Fibroblast of skin of scalp (primary cell): Measurements from ENCODE around the gene TNNI3. TPM values are rescaled to one million over a fixed set of nuclear protein-coding genes. Genes with fewer than 3 reads are reported as not detected.
A peak's percentile ranks its signal among the peaks of the same experiment; 100 is the strongest.
"Not testable (repeated sequence)": the region's sequence is repeated elsewhere in the genome, so short reads cannot be mapped to it uniquely, and the experiment has no call there.

Experiments
- DNase-seq: peaks from one replicate; pipeline ENCODE4 v3.0.0-alpha.2; 2013
- polyA plus RNA-seq, 2 experiments: library from polyadenylated mRNA; unstranded; fragments of 120-200 nt; gene quantifications; one replicate each; pipeline ENCODE4 v1.2.1, GENCODE V29; 2013; ENCODE audit not compliant: insufficient read length in 2 of 2

TNNI3 gene
- not detected for polyA plus RNA-seq (2013, experiment 1 of 2; ENCODE audit: insufficient read length)
- not detected for polyA plus RNA-seq (2013, experiment 2 of 2; ENCODE audit: insufficient read length)

GRCh38 chr19:55157064-55157908 lies at the start of gene TNNI3:
TNNI3 (minus strand) TSS chr19:55157732; CDS start chr19:55157589, 143 bp downstream.
- DNase-seq, result no peak

- DNase-seq, result peak; percentile 89
Observed at GRCh38 chr19:55206664-55207500, 49.4 kb upstream of the TNNI3 start.

- not testable (repeated sequence) for DNase-seq
Observed at GRCh38 chr19:55202199-55202598, 44.7 kb upstream of the TNNI3 start.

DNA sequence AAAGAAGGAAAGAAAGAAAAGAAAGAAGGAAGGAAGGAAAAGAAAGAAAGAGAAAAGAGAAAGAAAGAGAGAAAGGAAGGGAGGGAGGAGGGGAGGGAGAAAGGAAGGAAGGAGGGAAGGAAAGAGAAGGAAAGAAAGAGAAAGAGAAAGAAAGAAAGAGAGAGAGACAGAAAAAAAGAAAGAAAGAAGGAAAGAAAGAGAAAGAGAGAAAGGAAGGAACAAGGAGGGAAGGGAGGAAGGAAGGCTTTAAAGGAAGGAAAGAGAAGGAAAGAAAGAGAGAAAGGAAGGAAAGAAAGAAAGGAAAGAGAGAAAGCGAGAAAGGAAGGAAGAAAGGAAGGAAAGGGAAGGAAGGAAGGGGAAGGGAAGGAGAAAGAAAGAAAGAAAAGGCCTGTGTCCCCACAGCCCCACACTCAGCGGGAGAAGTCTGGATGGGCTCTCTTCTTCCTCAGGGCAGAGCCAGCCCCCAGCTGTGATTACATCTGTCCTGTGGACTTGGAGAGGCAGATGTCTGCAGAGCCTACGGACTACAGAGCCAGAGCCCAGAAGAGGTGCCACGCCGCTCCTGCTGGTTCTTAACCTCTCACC lies 42.2 kb upstream of the TNNI3 start:
- no peak for DNase-seq

GRCh38 chr19:55198651-55199050 lies 41.1 kb upstream of the TNNI3 start:
- no peak for DNase-seq

DNA sequence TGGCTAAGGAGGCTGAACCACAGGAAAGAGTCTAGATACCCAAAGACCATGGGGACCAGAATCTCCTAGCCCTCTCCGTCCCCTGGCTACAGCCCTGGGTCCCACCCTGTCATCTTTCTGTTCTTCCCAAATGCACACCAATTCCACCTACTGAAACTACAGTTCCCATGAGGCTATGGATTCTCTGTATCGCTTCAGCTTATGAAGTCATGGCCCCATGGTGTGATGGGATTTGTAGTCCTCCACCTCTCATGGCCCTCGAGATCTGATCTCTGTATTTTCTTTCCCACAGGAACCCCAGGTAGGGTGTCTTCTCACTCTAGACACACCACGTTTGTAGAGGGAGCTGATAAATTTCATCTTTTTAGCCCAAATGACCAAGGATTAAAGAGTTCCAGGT lies 40.0 kb upstream of the TNNI3 start:
- DNase-seq, result no peak

- DNase-seq, result no peak
Observed at GRCh38 chr19:55196803-55197202, 39.3 kb upstream of the TNNI3 start.

GRCh38 chr19:55193481-55193880 lies 35.9 kb upstream of the TNNI3 start:
- DNase-seq, result no peak

DNA sequence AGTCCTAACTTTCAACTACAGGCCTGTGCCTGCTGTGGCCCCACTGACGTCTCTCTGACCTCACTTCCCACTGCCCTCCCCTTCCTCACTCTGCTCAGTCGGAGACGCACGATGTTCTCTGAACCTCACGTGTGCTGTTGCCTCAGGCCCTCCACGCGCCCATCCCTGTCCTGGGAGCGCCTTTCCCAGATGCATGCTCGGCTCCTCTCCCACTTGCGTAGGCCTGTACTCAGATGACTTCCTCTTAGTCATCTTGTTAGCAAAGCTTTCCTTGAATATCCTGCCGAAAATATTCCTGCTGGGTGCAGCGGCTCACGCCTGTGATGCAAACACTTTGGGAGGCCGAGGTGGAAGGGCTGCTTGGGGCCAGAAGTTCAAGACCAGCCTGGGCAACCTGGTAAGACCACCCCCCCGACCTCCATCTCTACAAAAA lies 31.9 kb upstream of the TNNI3 start:
- peak; percentile 70 for DNase-seq

DNA sequence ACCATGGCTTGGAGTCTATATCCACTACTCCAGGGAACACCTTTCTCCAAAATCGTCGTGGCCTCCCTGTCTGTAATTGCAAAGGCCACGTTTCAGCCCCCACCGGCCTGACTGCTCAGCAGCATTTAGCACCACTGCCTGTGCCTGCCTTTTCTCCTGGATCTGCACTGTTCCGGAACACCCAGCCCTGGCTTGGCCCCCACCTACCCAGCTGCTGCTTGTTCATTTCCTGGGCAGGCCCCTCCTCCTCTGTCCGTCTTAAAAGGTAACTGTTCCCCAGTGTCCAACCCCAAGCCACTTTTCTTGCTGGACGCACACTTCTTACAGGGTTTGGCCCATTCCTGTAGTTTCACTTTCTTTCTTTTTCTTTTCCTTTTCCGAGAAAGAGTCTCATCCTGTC lies 31.1 kb upstream of the TNNI3 start:
- no peak for DNase-seq

GRCh38 chr19:55186080-55186479 lies 28.5 kb upstream of the TNNI3 start:
- no peak for DNase-seq

DNA sequence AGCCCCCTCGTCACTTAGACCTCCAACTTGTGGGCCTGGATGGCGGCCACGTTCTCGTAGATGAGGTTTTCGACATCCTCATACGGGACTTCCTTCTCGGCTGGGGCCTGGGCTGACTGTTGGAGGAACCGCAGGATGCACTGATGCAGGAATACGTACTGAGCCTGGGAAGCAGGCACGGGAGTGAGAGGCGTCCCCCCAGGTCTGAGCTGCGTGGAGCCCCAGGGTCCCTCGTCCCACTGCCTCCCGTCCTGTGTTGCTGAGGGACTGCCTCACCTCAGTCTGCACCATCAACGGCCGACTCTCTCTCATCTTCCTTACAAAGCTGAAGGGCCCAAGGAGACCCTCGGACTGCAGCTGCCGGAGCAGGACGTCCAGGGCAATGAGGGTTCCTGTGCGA lies 24.2 kb upstream of the TNNI3 start:
- no peak for DNase-seq

DNA sequence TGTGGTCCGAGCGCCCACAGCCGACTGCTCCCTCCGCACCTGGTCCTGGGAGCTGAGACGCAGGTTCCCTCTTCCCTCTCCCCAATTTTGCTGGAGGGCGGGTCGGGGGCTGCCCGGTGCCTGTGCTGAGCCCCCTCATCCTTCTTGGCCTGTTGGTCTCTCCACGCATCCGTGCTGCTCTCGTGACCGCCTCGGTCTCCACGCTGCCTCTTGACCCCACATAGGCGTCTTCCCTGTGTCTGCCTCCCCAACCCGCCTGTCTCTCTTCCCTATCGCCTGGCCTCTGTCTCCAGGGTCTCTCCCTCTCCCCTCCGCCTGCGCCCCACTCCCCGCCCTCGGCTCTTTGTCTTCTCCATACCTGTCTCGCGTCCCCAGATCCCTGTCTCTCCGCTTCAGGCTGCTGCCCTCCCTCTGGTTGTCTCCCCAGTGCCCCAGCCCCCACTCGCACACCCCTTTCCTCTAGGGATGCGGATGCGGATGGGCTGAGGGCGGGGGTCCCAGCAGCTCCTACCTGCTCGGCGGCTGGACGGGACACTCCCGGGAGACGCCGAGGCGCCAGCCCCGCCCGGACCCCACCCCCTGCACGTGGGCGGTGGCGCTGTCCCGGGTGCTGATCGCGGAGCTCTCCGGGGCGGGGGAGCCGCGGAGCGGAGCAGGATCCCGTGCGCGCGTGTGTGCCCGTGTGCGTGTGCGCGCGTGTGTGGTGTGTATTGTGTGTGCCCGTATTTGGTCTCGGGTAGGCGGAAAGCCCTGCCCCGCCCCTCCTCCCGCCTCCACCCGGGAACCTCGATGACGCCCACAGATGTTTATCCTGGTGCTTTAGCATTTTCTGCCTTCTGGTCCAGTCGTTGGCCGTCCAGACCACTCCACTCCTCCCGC lies 22.3 kb upstream of the TNNI3 start, which contains the start of gene SYT5:
TSS of gene SYT5 (minus strand) at position 684 of the 879 bp plus-strand sequence. CDS start 1,248 bp downstream, outside the sequence.
- DNase-seq, result peak; percentile 18

DNA sequence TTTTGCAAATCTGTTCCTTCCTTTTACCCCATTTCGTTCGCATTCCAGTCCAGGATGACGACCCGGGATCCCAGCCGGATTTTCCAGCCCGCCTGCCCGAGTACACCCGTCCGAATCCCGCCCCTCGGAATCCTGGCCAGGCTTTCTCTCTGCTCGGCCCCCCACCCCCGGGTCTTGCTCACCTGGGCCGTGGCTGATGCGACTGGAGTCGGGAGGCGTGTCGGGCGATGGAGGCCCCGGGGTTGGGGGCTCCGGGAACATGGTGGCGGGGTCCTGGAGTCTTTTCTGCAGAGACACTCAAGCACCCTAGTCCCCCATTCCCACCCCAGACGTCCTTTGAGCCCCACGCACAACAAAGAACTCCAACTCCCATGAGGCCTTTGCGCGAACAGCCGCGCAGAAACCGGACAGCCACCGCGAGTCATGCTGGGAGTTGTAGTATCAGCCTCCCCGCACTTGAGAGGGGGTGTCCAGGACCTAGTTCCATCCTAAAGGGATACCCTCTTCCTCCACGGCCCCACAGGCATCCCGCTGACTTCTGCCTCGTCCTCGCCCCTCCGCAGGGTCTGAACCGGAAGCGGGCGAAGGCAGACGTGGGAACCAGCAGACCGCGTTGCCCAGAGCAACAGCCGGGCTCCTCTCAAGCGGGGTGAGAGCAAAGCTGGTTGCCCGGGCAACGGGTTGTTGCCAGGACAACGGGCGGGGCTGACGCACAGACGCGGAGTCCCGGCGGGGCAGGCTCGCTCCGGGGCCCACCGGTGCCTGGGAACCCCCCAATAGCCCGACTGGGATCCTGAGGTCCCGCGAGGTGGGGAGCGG lies 21.5 kb upstream of the TNNI3 start:
- DNase-seq, result peak; percentile 78

DNA sequence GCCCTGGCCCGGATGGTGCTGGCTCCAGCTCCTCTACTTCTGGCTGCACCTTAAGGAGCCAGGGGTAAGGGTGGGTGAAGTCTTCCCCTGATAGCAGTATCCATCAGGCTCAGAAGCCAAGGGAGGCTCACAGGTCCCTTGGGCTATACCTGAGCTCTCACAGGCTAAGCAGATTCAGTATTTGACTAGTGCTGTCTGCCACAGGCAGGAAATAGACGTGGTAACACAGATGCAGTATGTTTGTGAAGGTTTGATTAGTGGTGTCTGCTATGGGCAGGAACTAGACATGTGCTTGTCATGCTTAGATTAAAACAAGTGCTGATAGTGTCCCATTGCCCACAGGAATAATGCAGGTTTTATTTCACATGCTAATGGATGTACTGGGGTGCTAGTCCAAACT lies 18.5 kb upstream of the TNNI3 start:
- DNase-seq, result no peak

GRCh38 chr19:55175117-55175867 lies 17.8 kb upstream of the TNNI3 start:
- no peak for DNase-seq

GRCh38 chr19:55174425-55175116 lies 17.0 kb upstream of the TNNI3 start:
- no peak for DNase-seq

- peak; percentile 81 for DNase-seq
Observed at GRCh38 chr19:55173714-55174409, 16.3 kb upstream of the TNNI3 start.

GRCh38 chr19:55173186-55173713 lies 15.7 kb upstream of the TNNI3 start:
- DNase-seq, result no peak
